Measurements from ENCODE around the gene TGFBI.

Gene TGFBI

GRCh38 chr5:136089791-136090190, 61.0 kb downstream of the TGFBI start:
- no peak for DNase-seq (ENCODE audit: low spot score)

DNA sequence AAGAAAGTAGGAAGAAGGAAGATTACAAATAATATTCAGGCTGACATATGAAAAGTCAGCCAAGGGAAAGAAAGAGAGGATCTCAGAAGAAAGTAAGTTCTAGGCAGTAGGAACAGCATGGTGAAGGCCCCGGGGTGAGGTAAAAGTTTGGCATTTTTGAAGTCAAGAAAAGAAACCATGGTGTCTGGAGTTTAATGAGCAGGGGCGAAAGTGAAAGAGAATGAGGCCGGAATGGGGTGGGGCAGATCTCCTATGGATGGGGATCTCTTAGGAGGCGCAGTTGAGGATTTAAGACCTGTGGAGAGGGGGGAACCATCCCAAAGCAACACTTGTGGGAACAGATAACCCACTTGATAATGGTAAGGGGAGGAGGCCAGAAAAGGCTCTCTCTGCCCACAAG, 61.5 kb downstream of the TGFBI start:
- DNase-seq (ENCODE audit: low spot score) = no peak

DNA sequence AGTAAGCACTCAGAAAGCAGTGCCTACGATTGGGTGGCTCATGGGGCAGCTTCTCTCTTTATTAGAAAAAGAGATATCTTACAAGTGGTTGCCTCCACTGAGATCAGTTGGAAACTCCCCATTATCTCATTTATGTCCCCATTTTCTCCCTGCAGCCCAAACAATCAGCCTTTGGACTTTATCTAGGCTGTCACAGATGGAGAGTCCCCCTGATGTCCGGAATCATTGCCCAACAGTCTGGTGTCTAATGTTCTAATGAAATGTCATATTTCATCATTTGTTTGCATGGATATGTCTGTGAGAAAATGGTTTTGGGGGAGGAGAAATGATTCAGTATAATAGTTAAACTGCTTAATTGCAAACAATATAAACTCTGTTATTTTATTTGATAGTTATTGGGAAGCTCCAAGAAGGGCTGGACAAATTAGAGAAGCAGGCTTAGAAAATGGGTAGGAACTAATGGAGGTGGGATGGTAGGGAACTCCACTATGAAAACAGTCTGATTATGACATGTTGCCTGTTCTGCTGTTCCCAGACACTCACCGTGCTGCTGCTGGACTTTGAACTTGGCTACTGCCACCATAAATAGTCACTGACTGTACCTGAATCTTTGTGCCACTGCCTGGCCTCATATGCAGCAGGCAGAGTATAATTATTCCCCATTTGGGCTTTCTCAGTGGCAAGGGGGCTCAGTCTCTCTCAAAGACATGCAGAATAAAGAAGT, 65.6 kb downstream of the TGFBI start:
- DNase-seq (ENCODE audit: low spot score) = no peak

- no peak for DNase-seq (ENCODE audit: low spot score)
Observed at GRCh38 chr5:136094913-136095641, 66.3 kb downstream of the TGFBI start.

DNA sequence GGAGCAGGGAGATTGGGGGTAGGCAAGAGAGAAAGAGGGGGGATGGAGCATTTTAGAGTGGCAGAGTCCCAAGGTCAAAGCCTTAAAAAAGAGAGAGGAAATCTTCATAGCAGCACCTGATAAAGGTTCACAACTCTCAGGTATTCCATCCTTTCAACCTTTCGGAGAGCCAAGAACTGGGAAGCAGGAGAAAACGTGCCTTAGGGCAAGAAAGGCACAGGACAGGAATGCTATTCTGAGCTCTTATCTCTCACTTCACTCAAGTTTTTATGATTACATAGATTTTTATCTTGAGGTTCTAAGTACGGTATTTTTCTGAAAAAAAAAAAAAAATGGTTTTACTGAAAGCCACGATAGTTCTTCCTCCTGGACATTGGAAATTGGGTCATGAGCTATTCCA, 69.4 kb downstream of the TGFBI start:
- DNase-seq (ENCODE audit: low spot score) = no peak

DNA sequence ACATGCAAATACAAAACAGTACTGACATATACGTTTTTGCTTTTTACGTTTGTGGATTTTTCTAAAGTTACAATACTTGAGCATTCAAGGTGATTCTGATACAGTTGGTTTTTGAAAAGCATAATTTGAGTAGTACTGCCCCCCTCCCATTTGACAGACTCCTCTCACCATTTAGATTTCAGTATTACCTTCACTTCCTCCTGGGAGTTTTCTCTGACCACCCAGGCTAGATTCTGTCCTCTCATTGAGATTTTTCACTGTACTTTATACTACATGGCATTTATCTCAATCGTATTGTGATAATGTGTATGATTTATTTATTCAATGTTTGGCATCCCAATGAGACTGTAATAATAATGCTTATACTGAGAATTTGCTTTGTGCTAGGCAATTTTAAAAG, 71.1 kb downstream of the TGFBI start:
- no peak for DNase-seq (ENCODE audit: low spot score)

DNA sequence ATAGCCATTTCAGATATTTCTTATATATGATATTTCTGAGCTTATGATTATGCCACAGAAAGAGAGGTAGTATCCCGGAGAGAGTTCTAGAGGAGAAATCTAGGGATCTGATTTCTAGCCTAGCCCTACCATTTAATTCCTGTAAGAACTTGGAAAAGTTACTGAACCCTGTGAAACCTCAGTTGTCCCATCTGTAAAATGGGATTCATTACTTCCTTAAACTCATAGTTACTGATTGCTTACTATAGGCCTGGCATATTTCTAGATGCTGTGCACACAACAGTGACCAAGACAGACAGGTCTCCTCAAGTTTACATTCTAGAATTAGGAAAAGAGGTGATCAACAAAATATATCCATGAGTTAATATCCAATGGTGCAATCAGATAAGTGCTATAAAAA, 73.1 kb downstream of the TGFBI start:
- DNase-seq (ENCODE audit: low spot score) = no peak

DNA sequence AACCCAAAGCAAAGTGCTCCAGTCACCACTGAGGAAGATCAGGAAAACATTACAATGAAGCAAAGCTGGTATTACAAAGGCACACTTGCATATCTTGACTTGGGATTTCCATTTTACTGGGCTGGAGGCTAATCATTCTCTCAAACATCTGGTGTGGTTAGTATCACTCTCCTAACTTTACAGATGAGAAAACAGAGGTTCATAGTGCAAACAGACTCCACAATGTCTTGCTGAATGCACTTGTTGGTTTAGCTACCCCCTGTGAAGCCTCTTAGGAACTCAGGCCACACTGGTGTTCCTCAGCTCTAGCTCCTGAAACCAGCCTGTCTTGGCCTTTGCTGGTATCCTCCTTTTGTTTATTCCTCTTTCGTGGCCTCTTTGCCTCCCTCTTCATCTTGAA, 74.3 kb downstream of the TGFBI start:
- DNase-seq (ENCODE audit: low spot score) = no peak

GRCh38 chr5:136104306-136104965, 75.6 kb downstream of the TGFBI start:
- no peak for DNase-seq (ENCODE audit: low spot score)

GRCh38 chr5:136106351-136107031, 77.7 kb downstream of the TGFBI start:
- DNase-seq (ENCODE audit: low spot score) = no peak

DNA sequence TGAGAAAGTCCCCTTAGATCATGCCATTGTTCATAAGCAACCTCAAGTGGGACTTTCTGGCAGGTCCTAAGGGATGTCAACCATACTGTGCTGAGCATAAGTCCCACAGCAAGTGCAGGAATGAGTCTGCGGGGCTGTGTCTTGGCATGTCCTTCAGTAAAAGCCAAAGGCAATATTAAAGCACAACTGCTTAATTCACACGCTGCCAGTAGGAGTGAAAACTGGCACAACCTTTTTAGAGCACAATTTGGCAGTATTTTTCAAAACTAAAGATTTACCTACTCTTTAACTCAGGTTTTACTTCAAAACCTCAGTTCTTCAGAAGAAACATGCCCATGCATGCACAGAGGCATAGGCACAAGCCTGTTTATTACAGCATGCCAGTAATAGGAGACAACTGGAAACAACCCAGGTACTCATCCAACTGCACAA, 79.4 kb downstream of the TGFBI start:
- no peak for DNase-seq (ENCODE audit: low spot score)

- no peak for DNase-seq (ENCODE audit: low spot score)
Observed at GRCh38 chr5:136108766-136109165, 80.0 kb downstream of the TGFBI start.

DNA sequence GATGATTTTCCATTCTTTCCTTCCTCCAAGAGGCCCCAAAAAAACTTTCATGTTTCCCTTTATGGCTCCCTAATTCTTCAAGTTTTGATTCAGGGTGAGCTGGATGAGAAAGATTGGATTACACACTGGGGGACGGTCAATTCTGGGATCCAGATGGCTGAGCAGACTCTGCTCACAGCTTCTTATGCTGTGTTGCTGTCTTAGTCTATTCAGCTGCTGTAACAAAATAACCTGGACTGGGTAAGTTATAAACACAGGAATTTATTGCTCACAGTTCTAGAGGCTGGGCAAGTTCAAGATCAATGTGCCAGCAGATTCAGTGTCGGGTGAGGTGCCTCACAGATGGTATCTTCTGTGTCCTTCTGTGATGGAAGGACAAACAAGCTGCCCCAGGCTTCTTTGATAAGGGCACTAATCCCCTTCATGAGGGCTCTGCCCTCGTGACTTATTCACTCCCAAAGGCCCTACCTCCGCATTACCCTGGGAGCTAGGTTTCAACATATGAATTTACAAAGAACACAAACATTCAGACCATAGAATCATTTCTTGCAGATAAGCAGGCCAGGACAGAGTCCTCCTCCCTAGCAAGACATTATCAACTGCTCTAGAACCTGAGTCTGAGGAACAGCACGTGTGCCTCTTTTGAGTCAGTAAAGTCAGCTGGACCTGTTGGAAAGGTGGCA, 80.8 kb downstream of the TGFBI start:
- DNase-seq (ENCODE audit: low spot score) = no peak
